Neural progenitor cell (in vitro differentiated cells): Measurements from ENCODE around the gene PTRH1. TPM values are rescaled to one million over a fixed set of nuclear protein-coding genes. Genes with fewer than 3 reads are reported as not detected.
A peak's percentile ranks its signal among the peaks of the same experiment; 100 is the strongest.

Source experiments
- DNase-seq: peaks from one replicate; pipeline ENCODE4 v3.0.0-alpha.2; 2016; ENCODE audit warnings: low spot score
- H2AFZ ChIP-seq: fragments of 200-600 bp; sonication (generic); replicated peaks from 2 replicates; pipeline ENCODE4 v1.6.1; 2016; ENCODE audit warnings: antibody characterized with exemption
- H3F3A ChIP-seq: fragments of 200-600 bp; sonication (generic); 2 replicates; pipeline ENCODE4 v1.6.1; 2016; ENCODE audit warnings: antibody characterized with exemption, low read depth
- H3K27ac ChIP-seq: fragments of 200-600 bp; sonication (generic); 2 replicates; pipeline ENCODE4 v1.5.1; 2016; ENCODE audit warnings: mild to moderate bottlenecking
- H3K27me3 ChIP-seq: fragments of 200-600 bp; sonication (generic); 2 replicates; pipeline ENCODE4 v1.6.1; 2016; ENCODE audit warnings: mild to moderate bottlenecking, moderate library complexity
- H3K36me3 ChIP-seq: fragments of 200-600 bp; sonication (generic); 2 replicates; pipeline ENCODE4 v1.5.1; 2016
- H3K4me1 ChIP-seq: fragments of 200-600 bp; sonication (generic); 2 replicates; pipeline ENCODE4 v1.6.1; 2016; ENCODE audit warnings: mixed run types
- H3K4me2 ChIP-seq: fragments of 200-600 bp; sonication (generic); 2 replicates; pipeline ENCODE4 v1.6.1; 2016
- H3K4me3 ChIP-seq: fragments of 200-600 bp; sonication (generic); 2 replicates; pipeline ENCODE4 v1.5.1; 2016
- H3K79me2 ChIP-seq: fragments of 200-600 bp; sonication (generic); 2 replicates; pipeline ENCODE4 v1.6.1; 2016; ENCODE audit warnings: low read depth
- H3K9ac ChIP-seq: fragments of 200-600 bp; sonication (generic); 2 replicates; pipeline ENCODE4 v1.6.1; 2016
- H3K9me3 ChIP-seq: fragments of 200-600 bp; sonication (generic); 2 replicates; pipeline ENCODE4 v1.5.1; 2016; ENCODE audit warnings: low read depth
- H4K20me1 ChIP-seq: fragments of 200-600 bp; sonication (generic); 2 replicates; pipeline ENCODE4 v1.6.1; 2016; ENCODE audit warnings: low read depth
- H3K27ac Mint-ChIP-seq: 3 replicates; pipeline ENCODE4 v1.8.0; 2021; ENCODE audit warnings: mixed read lengths
- H3K27me3 Mint-ChIP-seq: 2 replicates; pipeline ENCODE4 v1.8.0; 2022; ENCODE audit warnings: low read depth, mild to moderate bottlenecking, inconsistent platforms, moderate library complexity, mixed read lengths; ENCODE audit not compliant: insufficient read depth
- H3K36me3 Mint-ChIP-seq: 3 replicates; pipeline ENCODE4 v1.8.0; 2021; ENCODE audit warnings: mixed read lengths
- H3K4me1 Mint-ChIP-seq: 3 replicates; pipeline ENCODE4 v1.8.0; 2021; ENCODE audit warnings: mixed read lengths
- H3K4me3 Mint-ChIP-seq: 3 replicates; pipeline ENCODE4 v1.8.0; 2021; ENCODE audit warnings: mild to moderate bottlenecking, moderate library complexity, mixed read lengths
- H3K9me3 Mint-ChIP-seq: 3 replicates; pipeline ENCODE4 v1.8.0; 2020; ENCODE audit warnings: mixed read lengths
- CTCF ChIP-seq: fragments of 200-600 bp; sonication (generic); IDR thresholded peaks from 2 replicates; pipeline ENCODE4 v1.5.1; 2017; ENCODE audit warnings: antibody characterized with exemption, mild to moderate bottlenecking
- EZH2 ChIP-seq: fragments of 200-600 bp; sonication (generic); IDR thresholded peaks from 2 replicates; pipeline ENCODE4 v1.6.1; 2017; ENCODE audit warnings: antibody characterized with exemption, mild to moderate bottlenecking, moderate library complexity
- EZH2phosphoT487 ChIP-seq: fragments of 200-600 bp; sonication (generic); IDR thresholded peaks from 2 replicates; pipeline ENCODE4 v1.6.1; 2017; ENCODE audit warnings: antibody characterized with exemption
- total RNA-seq: library from RNA; depleted of rRNA; stranded (reverse); fragments of >200 nt; gene quantifications from 2 replicates; pipeline ENCODE4 v1.2.3, GENCODE V29; 2015; ENCODE audit warnings: low replicate concordance

Gene PTRH1
- total RNA-seq, 1 donor from 2014 or later, result 1.3 TPM

- Histone ChIP-seq H3K4me3 (peak overlapping the region; percentile 55), H3K79me2 (no peaks in the 10 kb centered on the region), H3K27ac (no peak overlapping the region), H3K9ac (no peak overlapping the region), H3K4me1 (no peaks in the 10 kb centered on the region), H3K36me3 (no peaks in the 10 kb centered on the region), H3K27me3 (peaks cover 19% of the 10 kb centered on the region), H3K9me3 (no peaks in the 10 kb centered on the region), H2AFZ (peak overlapping the region; percentile 90), H3F3A (peaks cover 12% of the 10 kb centered on the region), H3K4me2 (peak overlapping the region; percentile 89), H4K20me1 (peaks cover 9% of the 10 kb centered on the region)
- Mint-ChIP-seq H3K36me3 (no peaks in the 10 kb centered on the region), H3K27ac (peak overlapping the region; percentile 42), H3K9me3 (no peaks in the 10 kb centered on the region), H3K4me1 (peaks cover 26% of the 10 kb centered on the region), H3K4me3 (peak overlapping the region; percentile 90), H3K27me3 (peaks cover 9% of the 10 kb centered on the region)
- peak; percentile 90 for DNase-seq
- TF ChIP-seq EZH2, result no peak
- no peak for TF ChIP-seq CTCF
- TF ChIP-seq EZH2phosphoT487, result no peak
These were observed 27.1 kb upstream of the PTRH1 start for GRCh38 chr9:127742435-127743088.

GRCh38 chr9:127741831-127742434, 26.5 kb upstream of the PTRH1 start:
- Histone ChIP-seq H2AFZ (peak overlapping the region; percentile 90), H3K4me1 (no peaks in the 10 kb centered on the region), H3K79me2 (no peaks in the 10 kb centered on the region), H4K20me1 (peaks cover 9% of the 10 kb centered on the region), H3K27ac (no peak overlapping the region), H3K4me3 (peak overlapping the region; percentile 55), H3K27me3 (peaks cover 19% of the 10 kb centered on the region), H3K9me3 (no peaks in the 10 kb centered on the region), H3K9ac (no peak overlapping the region), H3F3A (peaks cover 12% of the 10 kb centered on the region), H3K36me3 (no peaks in the 10 kb centered on the region), H3K4me2 (peak overlapping the region; percentile 89)
- no peaks in the 10 kb centered on the region for H3K9me3 Mint-ChIP-seq
- H3K4me3 Mint-ChIP-seq, result peak overlapping the region; percentile 90
- H3K4me1 Mint-ChIP-seq, result peaks cover 30% of the 10 kb centered on the region
- no peak for TF ChIP-seq CTCF
- TF ChIP-seq EZH2, result no peak
- no peak for TF ChIP-seq EZH2phosphoT487
- peak; percentile 97 for DNase-seq
- no peak overlapping the region for H3K27ac Mint-ChIP-seq
- peaks cover 7% of the 10 kb centered on the region for H3K27me3 Mint-ChIP-seq
- no peaks in the 10 kb centered on the region for H3K36me3 Mint-ChIP-seq

GRCh38 chr9:127739614-127740330, 24.3 kb upstream of the PTRH1 start:
- H3K79me2 ChIP-seq, result no peaks in the 10 kb centered on the region
- Mint-ChIP-seq H3K27ac (no peak overlapping the region), H3K27me3 (peaks cover 5% of the 10 kb centered on the region), H3K4me1 (peaks cover 38% of the 10 kb centered on the region), H3K9me3 (no peaks in the 10 kb centered on the region), H3K36me3 (no peaks in the 10 kb centered on the region), H3K4me3 (no peak overlapping the region)
- H3K27ac ChIP-seq, result no peak overlapping the region
- no peak for DNase-seq
- no peaks in the 10 kb centered on the region for H3K9me3 ChIP-seq
- H3F3A ChIP-seq, result peaks cover 22% of the 10 kb centered on the region
- TF ChIP-seq CTCF (no peak), EZH2 (no peak), EZH2phosphoT487 (no peak)
- no peak overlapping the region for H2AFZ ChIP-seq
- H3K4me2 ChIP-seq, result no peak overlapping the region
- peaks cover 8% of the 10 kb centered on the region for H3K4me1 ChIP-seq
- H3K4me3 ChIP-seq, result no peak overlapping the region
- H3K36me3 ChIP-seq, result no peaks in the 10 kb centered on the region
- H4K20me1 ChIP-seq, result peaks cover 9% of the 10 kb centered on the region
- H3K27me3 ChIP-seq, result peaks cover 19% of the 10 kb centered on the region
- no peak overlapping the region for H3K9ac ChIP-seq
